Stimulated activated CD4-positive, alpha-beta T cell treated with anti-CD3 and anti-CD28 coated beads, TNF-alpha, amount 100 ng/mL, for 48 hours (primary cell): ENCODE data around the gene MAST4.

Experiments
- DNase-seq, 3 donors: peaks; one replicate each; pipeline ENCODE4 v3.0.0-alpha.2; 2020; ENCODE audit warnings: low read depth in 3 of 3

MAST4 gene

DNA sequence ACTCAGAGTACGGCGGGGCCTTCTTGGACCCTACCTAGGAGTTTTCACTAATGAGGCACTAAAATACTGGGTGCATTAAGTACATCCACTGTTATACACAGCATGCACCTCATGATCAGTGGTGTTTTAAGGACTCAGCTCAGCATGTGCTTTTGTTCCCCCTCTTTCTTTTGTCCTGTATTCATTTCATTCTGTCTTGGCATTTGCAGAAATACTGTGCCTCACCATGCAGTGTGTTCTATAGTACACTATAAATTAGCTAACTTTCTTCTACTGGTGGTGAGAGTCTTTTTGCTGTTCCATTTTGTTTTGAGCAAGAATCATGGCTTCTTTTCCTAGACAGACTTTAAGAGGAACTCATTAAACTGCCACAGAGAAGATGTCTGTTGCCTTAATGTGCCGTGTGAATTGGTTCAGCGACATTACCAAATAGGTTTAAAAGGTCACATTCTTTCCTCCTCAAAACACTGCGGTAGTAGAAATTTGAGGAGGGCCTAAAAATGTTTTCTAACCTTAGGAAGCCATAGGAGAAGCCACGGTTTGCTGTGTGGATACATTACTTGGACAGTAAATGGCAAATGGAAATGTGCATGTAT, 276.6 kb downstream of the MAST4 start:
- DNase-seq, result no peak

- DNase-seq, result no peak
These were observed 277.8 kb downstream of the MAST4 start for GRCh38 chr5:66874004-66874403.

DNA sequence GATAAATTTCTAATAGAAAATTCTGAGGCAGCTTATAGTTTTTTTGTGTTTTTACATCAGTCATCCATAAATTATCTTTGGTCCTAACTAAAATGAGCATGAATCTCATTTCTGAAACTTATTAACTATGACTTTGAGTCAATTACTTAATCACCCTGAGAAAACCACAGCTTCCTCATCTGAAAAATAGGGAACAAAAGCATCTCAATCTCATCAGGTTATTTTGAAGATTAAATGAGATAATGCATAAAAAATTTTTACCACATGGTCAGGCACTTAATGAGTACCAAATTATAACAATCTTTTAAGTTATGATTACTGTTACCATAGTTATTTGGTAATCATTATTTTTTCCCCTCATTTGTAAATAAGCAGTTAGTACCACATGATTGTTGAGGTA, 279.1 kb downstream of the MAST4 start:
- no peak for DNase-seq

DNA sequence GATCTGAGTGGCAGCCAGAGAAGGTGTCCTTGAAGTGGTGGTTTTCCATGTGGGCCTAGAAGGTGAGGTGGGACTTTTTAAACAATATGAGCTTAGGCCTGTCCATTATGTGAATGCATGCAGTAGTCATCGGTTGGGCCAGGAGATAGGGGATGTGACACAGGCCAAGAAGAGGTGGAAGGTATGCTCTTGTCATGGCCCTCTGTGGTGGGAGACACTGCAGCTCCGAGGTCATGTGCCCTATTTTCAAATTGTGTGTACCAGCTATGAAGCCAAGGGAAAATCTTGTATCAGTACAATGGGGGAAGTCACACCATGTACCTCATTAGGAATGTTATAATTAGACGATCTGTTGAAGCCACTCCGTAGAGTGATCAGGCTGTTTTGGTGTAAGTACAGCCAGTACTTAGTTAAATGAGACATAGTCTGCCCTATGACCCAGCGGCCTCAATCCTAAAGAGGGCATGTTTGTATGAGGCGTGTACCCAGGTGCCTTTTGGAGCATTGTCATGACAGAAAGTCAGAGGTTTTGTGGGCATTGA, 280.1 kb downstream of the MAST4 start:
- DNase-seq, result no peak

GRCh38 chr5:66877843-66878242, 281.6 kb downstream of the MAST4 start:
- DNase-seq, result no peak

- DNase-seq, result no peak
These were observed 284.2 kb downstream of the MAST4 start for GRCh38 chr5:66880401-66880800.

DNA sequence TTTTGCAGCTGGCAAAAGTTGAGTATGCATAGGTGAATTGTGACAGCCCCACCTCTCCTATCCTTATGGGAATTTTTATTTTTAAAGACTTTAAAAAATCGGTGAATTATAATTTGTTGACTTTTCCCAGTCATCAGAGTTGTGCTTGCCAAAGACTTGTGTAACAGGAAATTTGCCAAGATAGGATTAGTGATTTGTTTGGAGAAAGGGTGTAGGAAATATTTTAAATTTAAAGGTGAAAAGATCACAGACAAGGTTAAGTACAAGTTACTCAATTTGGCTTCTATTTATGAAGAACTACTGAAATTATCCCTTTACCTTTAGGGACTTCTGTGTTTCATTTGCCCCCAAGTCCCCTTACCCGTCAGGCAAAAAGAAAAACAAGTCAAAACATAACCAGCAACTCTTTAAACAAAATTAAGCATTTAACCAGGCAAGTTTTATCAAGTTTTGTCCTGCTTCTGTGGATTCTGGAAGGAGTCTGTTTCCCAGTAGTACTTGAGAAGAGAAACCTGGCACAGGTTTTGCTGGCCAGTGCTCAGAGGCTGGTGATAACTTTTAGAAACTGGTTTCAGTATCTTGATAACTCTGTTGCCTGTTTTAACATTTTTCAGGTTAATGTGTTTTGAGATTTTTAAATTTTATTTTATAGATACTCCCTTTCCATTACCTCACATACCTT, 285.4 kb downstream of the MAST4 start:
- no peak for DNase-seq

GRCh38 chr5:66882606-66883227, 286.5 kb downstream of the MAST4 start:
- no peak for DNase-seq

DNA sequence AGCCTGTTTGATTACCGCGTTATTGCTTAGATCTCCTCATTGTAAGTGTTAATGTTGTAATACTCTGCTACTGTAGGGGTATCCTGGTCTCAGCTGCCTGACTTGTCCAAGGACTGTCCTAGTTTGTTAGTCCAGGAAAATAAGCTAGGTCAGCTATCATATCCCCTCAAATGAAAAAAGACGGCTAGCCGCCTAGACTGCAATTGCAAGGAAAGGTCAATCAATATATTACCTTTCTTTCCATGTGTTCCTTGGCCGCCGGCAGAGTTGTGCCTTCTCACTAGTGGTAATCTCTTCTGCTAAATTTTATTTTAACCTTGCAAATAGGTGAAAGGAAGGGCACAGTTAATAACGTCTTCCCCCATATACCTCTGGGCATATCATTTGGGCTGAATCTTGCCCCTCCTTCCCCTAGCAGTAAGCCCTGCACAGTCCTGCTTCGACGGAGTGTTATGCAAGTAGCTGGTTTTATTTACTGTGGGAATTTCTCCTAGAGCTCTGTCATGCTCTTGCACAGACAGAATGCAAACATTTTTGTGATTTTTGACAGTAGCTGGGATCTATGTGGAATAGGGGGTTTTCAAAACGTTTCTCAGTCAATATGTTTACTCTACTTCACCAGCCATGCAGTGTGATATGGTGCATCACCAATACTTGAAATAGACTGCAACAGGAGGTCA, 288.5 kb downstream of the MAST4 start:
- DNase-seq, result no peak

DNA sequence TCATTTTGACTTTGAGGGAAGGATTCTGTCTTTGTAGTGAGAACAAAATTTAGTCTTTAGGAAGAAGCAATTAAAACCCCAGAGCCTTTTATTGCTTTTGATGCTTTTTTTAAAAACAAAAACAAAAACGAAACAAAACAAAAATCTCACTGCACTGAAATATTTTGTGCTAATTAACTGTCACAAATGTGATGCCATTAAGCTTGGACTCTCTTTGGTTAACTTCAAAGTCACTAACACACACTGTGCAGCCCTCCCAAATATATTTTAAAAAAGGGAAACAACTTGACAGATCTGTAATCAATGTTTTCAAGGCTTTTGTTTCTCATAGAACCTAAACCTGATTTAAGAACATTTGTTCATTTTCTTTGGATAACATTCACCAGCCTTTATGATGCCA, 290.7 kb downstream of the MAST4 start:
- DNase-seq, result no peak

DNA sequence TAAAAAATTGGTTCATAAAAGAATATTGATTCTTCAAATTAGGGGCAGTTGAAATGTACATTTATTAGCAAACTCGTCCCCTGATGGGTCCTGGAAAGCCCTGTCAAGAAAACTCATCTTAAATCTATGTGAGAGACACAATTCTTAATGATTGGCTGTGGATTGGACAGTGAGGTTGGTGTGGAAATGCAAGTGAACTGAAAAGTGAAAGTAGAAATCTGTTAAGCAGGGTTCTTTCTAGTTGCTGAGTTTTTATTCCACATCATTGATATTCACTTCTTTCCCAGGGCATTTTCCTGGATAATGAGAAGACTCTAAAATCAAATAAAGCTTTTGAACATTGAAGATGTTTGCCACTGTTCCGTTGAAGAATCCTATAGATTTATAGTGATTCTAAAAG, 292.4 kb downstream of the MAST4 start:
- no peak for DNase-seq

DNA sequence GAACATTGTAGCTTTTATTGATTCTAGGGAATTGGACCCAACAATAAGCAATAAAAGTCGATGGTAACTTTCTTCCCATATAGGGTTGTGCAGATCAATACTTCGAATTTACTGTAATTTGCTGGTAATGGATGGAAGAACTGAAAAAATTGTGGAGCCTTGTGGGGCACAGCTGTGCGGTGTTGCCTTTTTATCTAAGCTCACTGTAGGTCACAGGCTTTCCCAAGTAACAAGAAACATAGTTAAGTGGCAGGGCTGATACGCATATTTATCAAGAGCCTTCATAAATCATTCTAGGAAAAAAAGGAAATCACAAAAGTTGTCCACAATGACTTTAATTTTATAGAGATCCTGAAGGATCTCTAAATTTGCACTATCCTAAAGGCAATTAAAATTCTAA, 292.9 kb downstream of the MAST4 start:
- no peak for DNase-seq

- DNase-seq, result no peak
These were observed 293.3 kb downstream of the MAST4 start for GRCh38 chr5:66889524-66889923.

DNA sequence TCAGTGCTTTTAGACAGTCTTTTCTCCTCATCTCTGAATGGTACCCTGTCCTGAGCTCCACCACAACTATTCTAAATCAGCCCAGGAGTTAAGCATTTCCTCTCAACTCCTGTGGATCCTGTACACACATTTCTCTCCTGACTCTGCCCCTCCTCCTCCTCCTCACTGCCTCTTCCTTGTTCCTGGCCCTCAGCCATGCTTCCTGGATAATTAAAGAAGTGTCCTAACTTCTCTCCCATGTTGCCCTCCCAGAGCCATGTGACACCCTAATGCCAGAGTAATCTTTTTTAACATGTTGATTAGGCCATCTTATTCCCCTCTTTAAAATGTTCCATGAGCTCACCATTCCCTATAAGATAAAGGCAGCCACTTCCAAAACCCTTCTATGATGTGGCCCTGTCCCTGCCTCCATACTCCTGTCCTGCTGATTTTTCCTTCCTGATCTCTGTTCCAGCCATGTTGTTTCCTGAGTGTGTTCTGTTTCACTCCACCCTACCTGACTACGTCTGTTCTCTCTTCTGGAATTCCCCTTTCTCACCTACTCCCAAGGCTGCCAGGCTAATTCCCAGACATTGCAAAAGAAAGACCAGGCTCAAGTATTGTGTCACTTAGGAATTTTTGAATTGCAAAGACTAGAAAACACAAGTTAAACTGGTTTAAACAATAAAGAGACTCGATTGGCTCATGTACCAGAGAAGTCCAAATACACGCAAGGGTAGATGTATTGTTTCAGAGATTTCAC, 295.2 kb downstream of the MAST4 start:
- DNase-seq, result no peak

DNA sequence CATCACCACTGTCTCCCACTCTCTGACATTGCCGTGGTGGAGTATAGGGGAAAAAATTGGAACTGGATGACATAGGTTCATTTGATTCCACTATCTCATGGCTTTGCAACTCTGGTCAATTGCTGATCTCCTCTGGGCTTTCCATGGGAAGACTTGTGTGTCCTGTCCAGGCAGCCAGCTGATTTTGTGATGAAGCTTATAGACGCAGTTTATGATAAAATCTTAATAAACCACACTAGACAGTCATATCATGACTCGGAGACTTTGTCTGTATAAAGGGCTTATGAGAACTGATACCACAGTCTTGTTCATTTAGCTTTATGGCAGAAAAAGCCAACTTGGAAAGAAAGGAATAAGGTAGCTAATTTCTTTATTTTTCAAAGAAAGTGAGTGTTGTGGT, 296.5 kb downstream of the MAST4 start:
- no peak for DNase-seq

- DNase-seq, result no peak
These were observed 298.5 kb downstream of the MAST4 start for GRCh38 chr5:66894480-66895240.

- no peak for DNase-seq
These were observed 300.0 kb downstream of the MAST4 start for GRCh38 chr5:66896171-66896570.

DNA sequence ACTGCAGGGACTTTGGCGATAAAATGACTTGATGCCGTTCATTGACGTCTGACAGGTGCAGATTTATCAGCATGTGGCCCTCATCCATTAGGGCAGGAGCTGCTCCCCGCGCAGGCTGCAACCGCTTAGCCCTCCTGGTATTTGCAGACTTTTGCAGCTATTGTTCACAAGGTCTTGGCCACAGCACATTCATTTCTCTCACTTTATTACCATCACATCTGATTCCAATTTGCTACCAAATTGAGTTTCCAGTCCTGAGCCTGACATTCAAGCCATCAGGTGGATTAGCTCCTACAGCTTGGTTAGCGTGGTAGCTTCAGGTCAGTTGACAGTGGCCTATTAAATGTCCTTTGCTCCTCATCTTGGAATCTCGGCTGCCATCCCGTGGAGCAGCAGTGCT, 301.2 kb downstream of the MAST4 start:
- no peak for DNase-seq

DNA sequence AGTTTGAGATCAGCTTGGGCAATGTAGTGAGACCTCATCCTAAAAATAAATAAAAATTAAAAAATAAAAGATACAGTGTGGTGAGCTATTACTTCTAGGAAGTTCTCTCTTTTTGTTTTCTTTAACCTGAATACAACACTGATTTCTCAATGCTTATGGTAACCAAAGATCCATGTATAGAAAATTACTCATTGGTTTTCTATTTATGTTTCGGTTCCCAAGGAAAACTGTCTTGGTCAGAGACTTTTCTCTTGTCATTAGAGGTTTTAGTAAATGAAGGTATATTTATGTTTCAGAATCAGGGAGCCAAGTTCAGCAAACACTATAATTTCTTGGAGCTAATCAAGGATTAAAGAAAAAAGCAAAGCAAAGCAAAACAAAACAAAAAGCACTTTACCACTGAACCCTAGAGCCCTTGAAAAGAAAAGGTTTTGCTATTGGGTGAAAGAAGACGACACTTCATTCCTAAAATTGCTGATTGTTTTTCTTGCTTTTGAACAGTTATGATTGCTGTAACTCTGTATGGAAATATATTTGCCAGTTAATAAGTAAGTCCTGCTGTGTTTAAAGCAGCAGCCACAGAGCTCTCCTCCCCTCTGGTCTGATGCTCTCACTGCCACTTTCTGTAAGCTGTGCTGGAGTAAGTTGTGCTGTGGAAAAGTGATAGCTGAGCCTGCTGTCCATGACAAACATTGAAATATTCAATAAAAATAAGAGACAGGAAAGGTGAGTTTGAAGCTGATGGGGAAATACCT, 302.2 kb downstream of the MAST4 start:
- DNase-seq, result no peak

DNA sequence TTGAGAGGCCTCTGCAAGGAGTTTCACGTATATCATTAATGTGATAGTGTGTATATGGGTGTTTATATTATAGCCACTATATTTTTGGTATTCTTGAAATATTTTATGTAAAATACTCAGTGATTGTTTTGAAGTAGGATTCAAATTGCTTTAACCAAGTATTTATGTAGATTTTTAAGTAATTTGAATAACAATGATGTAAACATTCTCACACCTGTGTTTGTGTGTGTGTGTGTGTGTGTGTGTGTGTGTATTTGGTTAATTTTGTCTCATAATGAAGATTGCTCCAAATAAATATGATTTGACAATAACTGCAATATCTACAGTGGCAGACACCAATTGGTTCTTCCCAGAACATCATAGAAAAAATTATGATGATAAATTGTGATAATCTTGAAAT, 307.0 kb downstream of the MAST4 start:
- DNase-seq, result no peak
